Measurements from ENCODE around the gene PDE6B.
A peak's percentile ranks its signal among the peaks of the same experiment; 100 is the strongest.
"Not testable (repeated sequence)": the region's sequence is repeated elsewhere in the genome, so short reads cannot be mapped to it uniquely, and the experiment has no call there.

PDE6B gene

GRCh38 chr4:683247-683897 lies 58.0 kb downstream of the PDE6B start:
- no peak for DNase-seq (ENCODE audit: low spot score)

- DNase-seq (ENCODE audit: low spot score), result peak; percentile 33
Observed at GRCh38 chr4:683982-684622, 58.7 kb downstream of the PDE6B start.

GRCh38 chr4:684623-685327 lies 59.4 kb downstream of the PDE6B start:
- DNase-seq (ENCODE audit: low spot score), result no peak

- no peak for DNase-seq (ENCODE audit: low spot score)
Observed at GRCh38 chr4:685679-686412, 60.5 kb downstream of the PDE6B start.

- DNase-seq (ENCODE audit: low spot score), result no peak
Observed at GRCh38 chr4:686413-687040, 61.2 kb downstream of the PDE6B start.

DNA sequence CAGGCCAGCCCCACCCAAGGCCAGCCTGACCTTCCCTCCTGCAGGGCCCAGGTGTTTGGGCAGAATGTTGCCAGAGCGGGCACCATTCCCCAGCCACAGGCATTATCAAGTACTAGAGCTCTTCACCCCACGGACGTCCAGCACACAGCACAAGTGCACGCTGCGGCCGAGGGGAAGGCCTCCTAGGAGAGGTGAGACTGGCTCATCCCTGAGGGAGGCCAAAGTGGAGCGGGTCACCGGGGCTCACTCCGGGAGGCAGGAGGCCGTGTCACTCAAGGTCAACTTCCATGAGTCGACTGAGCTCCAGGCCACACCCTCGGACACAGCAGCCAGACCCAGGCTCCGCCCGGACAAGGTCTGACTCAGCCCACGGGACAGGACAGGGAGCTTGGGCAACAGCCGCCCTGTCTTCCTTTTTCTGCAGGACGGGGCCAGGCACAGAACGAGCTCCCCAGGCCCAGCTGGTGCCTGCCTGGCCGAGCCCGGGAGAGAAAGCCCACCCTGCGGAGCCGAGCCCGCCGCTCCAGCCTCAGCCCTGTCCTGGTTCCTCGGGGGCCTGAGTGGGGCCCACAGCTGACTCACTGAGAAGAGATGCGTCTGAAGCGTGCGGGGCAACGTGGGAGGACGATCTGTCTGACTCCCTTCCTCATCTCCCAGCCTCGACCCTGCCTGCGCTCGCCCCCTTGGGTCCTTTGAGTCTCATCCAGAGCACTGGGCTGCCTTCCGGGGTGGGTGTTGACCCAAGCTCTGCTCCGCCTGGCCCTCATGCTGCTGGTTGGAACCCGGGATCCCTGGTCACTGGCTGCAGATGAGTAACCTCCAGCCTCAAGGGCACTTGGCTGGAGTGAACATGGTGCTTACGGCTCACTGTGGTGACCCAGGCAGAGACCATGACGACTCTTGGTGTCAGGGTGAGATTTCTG lies 61.9 kb downstream of the PDE6B start:
- DNase-seq (ENCODE audit: low spot score), result no peak

GRCh38 chr4:687971-688853 lies 62.8 kb downstream of the PDE6B start:
- no peak for DNase-seq (ENCODE audit: low spot score)

- DNase-seq (ENCODE audit: low spot score), result no peak
Observed at GRCh38 chr4:688854-689681, 63.7 kb downstream of the PDE6B start, which contains the start of gene SLC49A3. SLC49A3 (minus strand) TSS chr4:689151; CDS start chr4:689127, 24 bp downstream.

GRCh38 chr4:689723-690122 lies 64.3 kb downstream of the PDE6B start:
- DNase-seq (ENCODE audit: low spot score), result no peak

DNA sequence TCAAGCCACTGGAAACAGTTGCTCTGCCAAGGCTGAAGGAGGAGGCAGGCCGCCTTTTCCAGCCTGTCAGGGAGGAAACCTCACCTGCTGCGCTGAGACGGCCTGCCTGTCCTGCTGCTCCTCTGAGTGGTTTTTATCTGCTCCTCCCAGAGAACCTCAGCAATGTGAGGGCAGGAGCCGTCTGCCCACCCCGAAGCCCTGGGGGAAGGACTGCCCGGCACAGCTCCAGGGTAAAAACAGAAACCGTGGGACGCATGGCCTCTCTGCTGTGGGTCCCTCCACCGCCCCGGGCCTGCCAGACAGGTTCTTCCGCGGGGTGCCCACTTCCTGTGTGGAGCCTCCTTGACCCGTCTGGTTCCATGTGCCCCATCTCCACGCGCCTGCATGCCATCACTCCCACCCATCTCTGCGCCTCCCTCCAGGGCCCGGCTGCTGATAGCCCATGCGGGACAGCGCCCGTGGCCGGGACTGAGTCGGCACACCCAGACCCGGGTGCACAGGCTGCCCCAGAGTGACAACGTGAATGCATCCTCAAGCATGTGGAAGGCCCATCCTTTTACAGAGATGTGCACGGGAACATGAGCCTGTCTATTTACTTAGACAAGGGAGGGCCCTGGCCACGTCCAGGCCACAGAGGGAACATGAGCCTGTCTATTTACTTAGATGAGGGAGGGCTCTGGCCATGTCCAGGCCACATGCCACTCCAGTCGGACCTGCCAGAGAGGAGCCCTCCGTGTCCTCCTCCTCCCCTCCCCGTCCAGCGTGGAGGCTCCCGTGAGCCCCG lies 67.6 kb downstream of the PDE6B start:
- DNase-seq (ENCODE audit: low spot score), result no peak

GRCh38 chr4:694341-694940 lies 69.1 kb downstream of the PDE6B start:
- DNase-seq (ENCODE audit: low spot score), result not testable (repeated sequence)

DNA sequence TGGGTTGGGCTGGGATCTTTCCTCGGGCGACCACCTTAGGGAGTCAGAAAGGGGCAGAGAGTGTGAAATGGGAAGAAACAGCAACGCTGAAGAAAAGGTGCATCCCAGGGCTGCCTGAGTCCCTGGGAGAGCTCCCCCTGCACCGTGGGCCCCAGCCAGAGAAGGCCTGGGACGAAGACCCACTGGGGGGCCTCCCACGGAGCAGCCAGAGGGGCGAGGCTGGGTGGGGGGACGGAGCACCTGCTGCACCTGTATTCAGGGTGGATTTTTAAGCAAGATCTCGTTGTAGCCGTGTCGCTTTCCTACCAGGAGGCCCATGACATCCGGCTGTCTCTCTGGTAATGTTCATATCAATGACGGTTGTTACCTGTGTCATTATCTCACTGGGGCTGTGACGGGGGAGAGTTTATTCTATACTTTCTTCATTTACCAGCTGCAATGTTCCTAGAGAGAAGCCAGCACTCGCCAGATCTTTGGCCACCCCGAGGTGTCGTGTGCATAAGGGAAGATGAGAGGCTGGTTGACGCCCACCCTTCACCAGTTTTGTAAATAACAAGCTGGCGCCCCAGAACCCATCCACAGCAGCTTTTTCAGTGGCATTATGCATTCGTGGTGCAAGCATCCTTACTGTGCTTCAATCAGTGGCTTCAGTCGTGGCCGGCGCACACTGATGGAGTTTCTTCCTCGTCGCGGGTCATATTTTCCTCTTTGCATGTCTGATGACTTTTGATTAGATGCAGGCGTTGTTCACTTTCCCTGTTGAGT lies 74.6 kb downstream of the PDE6B start:
- DNase-seq (ENCODE audit: low spot score), result no peak

DNA sequence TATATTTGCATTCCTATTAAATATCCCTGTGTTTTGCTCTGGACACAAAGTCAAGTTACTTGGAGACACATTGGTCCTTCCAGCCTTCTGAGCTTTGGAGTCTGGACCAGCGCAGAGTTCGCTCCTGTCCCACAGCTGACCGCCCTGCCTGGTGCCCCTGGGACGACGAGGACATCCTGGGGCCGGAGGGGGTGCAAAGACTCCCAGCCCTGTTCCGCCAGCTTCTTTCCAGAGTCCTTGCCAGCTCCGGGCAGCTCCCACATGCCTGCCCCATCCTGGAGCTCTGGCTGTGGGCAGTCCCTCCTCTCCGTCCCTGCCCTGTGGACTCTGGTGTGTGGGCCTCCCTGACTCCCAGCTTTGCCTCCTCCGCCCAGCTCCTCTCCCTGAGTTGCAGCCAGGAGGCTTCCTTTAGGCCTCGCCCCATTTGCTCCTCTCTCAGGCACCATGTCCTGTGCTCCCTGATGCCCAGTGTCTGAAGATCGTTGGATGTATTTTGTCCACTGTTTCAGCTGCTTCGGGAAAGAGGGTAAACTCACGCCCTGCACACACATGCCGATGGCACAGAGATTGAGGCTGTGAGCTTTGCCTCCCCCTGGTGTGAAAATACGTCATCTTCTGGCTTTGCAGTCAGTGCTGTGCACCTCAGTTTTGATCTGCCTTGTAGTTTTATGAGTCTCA lies 75.4 kb downstream of the PDE6B start:
- DNase-seq (ENCODE audit: low spot score), result no peak

GRCh38 chr4:702618-703048 lies 77.3 kb downstream of the PDE6B start:
- no peak for DNase-seq (ENCODE audit: low spot score)

DNA sequence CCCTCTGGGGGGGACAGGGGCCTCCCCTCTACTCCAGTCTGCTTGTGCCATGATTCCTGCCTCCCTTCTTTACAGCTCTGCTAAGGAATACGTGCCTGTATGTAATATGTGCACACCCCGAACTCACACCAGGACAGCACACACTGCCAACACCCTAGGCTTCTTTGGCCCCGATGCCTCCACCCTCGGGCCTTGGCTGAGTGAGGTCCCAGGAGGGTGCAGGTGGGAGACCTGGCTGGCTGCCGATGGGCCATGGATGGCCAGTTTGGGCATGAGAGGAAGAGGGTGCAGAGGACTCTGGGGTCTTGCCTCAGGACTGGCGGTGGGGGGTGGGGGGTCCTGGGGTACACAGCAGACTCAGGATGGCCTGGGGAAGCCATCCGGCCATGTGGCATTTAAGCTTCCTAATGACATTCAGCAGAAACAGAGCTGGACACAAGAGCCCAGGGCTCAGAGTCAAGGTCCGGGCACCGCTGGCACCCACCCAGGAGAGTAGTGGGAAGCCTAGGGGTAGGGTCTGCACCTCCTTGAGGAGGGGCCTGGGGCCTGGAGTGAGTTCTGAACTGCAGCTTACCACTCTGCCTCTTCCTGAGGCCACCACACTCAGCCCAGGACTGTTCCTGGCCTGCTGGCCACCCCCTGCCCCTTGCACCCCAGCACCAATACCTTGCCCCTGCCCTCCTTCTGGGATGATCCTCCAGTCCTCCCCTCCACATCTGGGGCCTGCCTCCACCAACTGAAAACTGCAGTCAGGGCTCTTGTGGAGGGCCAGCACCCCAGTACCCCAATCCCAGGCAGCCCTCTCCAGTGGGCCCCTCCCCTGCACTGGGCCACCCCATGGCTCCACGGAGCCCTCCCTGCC lies 78.2 kb downstream of the PDE6B start:
- DNase-seq (ENCODE audit: low spot score), result no peak

Data from activated CD4-positive, alpha-beta T cell treated with anti-CD3 and anti-CD28 coated beads, Interleukin-2, Interleukin-4, amounts not matched to agents 100 ng/mL and 50 ng/mL, durations not matched to agents 16 hours and 8 hours (primary cell).